ENCODE results near the gene DGCR8.

The DGCR8 gene

GRCh38 chr22:20125201-20126174, 45.4 kb downstream of the DGCR8 start:
- no peak for DNase-seq (ENCODE audit: low spot score)

DNA sequence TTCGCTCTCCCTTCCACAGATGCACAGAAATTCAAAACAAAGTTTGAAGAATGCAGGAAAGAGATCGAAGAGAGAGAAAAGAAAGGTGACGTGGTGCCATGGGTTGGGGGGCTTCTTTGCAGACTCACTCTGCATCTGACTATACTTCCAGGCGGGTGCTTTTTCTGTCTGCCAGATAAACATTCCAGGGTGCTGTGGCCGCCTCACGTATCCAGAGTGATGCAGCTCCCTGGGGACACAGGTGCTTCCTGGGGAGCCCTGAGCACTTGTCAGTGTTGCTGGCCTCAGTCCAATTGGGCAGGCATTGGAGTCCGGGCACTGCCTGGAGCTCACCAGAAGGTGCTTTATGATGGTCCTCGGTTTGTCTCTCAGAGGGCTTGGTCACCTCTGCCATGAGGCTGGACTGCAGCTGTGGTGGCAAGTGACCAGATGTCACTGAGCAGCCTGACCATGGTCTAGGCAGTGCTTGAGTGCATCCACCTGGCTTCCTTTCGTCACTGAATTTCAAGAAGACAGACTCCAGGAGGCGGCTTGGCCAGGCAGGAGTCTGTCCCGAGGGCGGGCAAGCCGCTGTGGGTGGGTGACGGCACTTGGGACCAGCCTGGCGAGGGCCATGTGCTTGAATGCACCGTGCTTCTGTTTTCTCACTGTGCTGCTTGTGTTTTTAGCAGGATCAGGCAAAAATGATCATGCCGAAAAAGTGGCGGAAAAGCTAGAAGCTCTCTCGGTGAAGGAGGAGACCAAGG, 46.4 kb downstream of the DGCR8 start:
- no peak for DNase-seq (ENCODE audit: low spot score)

GRCh38 chr22:20127318-20127868, 47.4 kb downstream of the DGCR8 start:
- DNase-seq (ENCODE audit: low spot score): no peak

DNA sequence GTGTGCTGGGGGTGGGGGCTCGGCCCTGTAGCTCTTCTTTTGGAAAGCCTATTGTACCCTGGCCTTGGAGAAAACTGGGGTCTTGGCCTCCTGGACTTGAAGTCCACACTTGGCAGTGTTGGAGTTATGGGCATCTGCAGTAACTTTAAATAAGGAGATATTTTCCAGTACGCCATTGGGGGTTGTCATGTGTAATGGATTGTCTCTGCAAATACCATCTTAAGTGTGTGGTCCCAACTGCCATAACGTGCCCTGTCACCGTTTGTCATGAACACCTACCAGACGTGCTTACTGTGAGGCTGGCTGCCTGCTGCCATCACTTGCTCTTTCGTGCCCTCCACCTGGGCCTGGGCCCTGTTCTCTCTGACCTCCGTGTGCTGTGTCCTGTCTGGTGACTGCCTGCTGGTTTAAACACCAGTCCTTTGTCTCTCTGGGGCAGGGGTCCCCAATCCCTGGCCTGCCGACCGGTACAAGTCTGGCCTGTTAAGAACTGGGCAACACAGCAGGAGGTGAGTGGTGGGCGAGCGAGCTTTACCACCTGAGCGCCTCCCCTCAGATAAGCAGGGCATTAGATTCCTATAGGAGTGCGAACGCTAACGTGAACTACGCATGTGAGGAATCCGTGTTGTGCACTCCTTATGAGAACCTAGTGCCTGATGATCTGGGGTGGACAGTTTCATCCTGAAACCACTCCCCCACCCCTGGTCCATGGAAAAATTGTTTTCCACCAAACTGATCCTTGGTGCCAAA, 48.0 kb downstream of the DGCR8 start:
- DNase-seq (ENCODE audit: low spot score): no peak

- DNase-seq (ENCODE audit: low spot score): no peak
These were observed 48.5 kb downstream of the DGCR8 start for GRCh38 chr22:20128619-20128901.

- no peak for DNase-seq (ENCODE audit: low spot score)
These were observed 49.1 kb downstream of the DGCR8 start for GRCh38 chr22:20128902-20129746.

GRCh38 chr22:20129747-20130014, 49.6 kb downstream of the DGCR8 start:
- DNase-seq (ENCODE audit: low spot score): no peak

DNA sequence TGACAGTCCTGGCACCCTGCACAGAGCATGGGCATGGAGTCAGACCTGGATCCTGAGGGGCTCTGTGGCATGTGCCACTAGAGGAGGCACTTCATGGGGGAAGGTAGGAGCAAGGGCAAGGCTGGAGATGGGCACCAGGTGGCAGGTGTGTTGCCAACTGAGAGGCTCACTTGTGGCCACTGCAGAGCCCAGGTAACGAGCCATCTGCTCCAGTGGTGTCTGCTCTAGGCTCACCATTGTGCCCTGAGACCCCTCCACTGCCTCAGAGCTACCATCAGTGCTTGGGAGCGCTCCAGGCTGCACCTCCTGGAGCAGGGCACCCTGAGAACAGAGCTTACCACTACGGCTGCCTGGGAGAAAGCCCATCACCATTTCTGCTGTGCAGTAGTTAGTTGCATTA, 50.3 kb downstream of the DGCR8 start:
- DNase-seq (ENCODE audit: low spot score): no peak

- DNase-seq (ENCODE audit: low spot score): peak; percentile 83
These were observed 50.9 kb downstream of the DGCR8 start for GRCh38 chr22:20130731-20131596.

- no peak for DNase-seq (ENCODE audit: low spot score)
These were observed 51.5 kb downstream of the DGCR8 start, which contains the start of gene ZDHHC8 for GRCh38 chr22:20131597-20131858. ZDHHC8 (plus strand) TSS chr22:20131804; CDS start chr22:20131948, 144 bp downstream.

DNA sequence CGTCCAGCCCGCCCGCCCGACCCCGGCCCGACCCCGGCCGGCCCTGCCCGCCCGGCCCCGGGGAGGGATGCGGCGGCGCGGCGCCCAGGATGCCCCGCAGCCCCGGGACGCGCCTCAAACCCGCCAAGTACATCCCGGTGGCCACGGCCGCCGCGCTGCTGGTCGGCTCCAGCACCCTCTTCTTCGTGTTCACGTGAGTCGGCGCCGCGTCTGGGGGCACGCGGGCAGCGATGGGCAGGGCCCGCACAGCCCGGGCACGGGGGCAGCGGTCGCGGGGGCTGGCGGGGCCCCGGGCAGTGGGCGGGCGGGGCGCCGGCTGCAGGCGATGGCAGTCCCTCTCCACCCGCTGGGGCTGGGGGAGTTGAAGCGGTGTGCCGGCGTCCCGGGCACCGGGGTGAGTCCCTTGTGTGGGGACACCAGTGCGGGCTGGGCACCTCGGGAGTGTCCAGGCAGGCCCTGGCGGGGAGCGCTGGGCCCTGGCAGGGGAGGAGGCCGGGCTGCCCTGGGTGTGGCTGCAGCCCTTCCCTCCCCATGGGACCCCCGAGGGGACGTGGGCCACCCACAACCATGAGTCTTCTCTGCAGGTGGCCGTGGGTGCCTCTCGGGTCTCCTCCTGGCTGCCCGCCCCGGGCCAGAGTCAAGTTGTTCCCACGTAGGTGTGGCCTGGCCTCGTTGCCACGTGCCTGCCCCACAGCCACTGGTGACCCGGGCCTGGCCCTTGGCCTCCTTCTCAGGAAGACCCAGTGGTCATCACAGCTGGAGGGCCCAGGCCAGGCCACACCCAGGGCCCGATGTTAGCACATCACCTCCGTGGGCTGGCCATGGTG, 52.0 kb downstream of the DGCR8 start:
- peak; percentile 62 for DNase-seq (ENCODE audit: low spot score)

GRCh38 chr22:20132686-20133246, 52.7 kb downstream of the DGCR8 start:
- DNase-seq (ENCODE audit: low spot score): no peak

DNA sequence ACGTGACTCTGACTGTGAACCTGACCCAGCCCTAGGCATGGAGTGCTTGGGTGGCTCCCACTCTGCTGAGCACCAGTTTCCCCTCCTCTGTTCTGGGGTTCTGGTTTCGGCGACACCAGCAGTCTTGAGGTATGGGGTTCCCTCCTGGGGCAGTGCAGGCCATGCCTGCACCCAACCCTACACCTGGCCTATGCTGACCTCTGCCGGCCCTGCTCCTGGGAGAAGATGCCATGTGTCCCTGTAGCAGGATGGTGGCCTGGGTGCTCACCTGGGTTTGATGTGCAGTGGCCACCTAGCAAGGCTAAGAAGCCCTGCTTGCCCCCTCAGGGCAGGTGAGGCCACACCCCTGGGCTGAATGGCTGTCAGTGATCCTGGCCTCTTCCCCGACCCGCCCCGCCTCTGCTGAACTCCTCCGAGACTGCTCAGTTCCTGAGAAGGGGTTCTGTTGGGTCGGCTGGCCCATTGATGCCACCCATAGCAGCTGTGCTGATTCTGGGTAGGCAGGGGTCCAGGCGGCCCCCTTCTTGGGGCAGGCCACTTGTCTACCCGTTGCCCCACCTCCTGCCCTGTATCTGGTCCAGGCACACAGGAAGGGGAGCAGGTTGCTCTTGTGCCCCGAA, 54.0 kb downstream of the DGCR8 start:
- DNase-seq (ENCODE audit: low spot score): no peak

GRCh38 chr22:20135265-20135664, 55.2 kb downstream of the DGCR8 start:
- no peak for DNase-seq (ENCODE audit: low spot score)

- DNase-seq (ENCODE audit: low spot score): no peak
These were observed 56.0 kb downstream of the DGCR8 start for GRCh38 chr22:20135806-20136602.

DNA sequence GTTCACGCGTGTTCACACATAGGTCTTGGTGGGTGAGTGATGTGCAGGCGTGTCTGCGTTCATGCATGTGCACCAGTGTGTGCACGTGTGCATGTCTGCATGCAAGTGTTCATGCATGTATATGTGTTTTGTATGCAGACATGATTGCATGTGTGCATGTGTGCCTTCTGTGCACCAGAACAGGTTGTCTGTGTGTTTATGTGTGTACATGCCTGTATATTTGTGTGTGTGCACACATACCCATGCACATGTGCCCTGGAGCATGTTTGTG, 56.5 kb downstream of the DGCR8 start:
- no peak for DNase-seq (ENCODE audit: low spot score)

GRCh38 chr22:20137113-20137512, 57.1 kb downstream of the DGCR8 start:
- no peak for DNase-seq (ENCODE audit: low spot score)

DNA sequence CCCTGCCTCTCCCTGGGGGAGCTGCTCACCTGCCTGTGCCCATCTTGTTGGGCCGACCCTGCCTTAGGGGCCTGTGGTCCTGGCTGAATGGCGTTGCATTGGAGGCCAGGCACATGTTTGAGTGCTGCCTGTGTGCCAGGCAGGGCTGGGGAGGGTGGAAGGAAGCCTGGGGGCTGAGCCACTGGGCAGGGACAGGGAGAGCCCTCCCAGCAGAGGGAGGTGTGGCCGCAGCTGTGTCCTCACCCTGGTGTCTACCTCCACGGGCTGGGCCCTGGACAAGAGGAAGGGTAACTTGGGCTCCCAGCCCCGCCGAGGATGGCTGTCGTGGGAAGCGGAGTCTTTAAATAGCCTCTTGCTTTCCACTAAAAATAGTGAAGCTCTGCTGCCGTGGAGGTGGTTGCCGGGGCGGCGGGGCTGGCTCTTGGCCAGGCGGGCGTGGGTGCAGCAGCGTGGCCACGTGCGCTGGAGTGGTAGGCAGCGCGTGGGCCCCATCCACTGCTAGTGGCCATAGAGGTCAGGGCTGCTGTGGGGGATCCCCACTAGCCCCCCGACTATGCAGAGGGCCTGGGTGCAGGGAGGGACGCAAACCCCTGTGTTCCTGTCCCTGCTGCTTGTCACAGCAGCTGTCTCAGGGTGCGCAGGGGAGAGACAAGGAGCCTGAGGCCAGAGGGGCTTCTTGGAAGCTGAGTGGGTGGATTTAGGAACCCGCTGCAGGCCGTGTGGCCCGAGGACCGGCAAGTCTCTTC, 57.8 kb downstream of the DGCR8 start:
- DNase-seq (ENCODE audit: low spot score): no peak
